Epidermal melanocyte (primary cell): Measurements from ENCODE around the gene WDR62.

Source experiments
- DNase-seq: peaks from one replicate; pipeline ENCODE4 v3.0.0; 2011; ENCODE audit warnings: low spot score; ENCODE audit not compliant: insufficient read length

WDR62 gene

GRCh38 chr19:36073121-36073876 lies 18.6 kb downstream of the WDR62 start:
- no peak for DNase-seq

GRCh38 chr19:36079389-36079945 lies 24.8 kb downstream of the WDR62 start:
- DNase-seq: no peak

- no peak for DNase-seq
These were observed 26.7 kb downstream of the WDR62 start for GRCh38 chr19:36081385-36081784.

GRCh38 chr19:36081894-36082293 lies 27.2 kb downstream of the WDR62 start:
- no peak for DNase-seq

- no peak for DNase-seq
These were observed 28.2 kb downstream of the WDR62 start for GRCh38 chr19:36082916-36083315.

DNA sequence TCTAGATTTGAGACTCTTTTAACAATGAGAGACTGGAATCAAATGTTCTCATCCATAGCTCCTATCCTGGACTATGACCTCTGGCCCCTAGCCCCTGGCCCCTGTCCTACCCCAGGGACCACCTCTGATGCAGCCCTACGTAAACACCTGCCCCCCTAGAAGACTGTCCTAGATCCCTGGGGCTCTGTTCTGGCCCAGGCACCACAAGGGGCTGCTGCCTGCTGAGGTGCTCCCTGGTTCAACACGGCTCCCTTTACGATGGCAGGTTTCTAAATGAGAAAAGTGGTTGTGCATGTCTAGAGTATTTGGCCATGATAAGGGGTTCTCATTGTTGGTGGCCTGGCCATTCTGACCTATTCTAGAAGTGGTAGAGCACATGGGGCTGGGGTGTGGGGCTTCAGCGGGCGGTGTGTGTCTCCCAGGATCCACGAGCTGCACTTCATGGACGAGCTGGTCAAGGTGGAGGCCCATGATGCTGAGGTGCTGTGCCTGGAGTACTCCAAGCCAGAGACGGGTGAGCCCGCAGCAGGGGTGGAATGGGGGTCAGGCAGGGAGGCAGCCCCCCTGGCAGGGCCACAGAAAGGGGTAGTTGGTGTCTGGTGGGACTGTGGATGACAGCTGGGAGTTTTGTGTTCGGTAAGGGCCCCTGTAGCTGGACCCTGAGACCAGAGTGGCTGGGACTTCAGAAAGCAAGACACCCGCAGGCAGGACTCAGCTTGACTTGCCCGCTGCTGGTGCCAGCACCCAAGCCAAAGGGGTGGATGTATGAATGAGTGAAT lies 29.7 kb downstream of the WDR62 start:
- no peak for DNase-seq

GRCh38 chr19:36086326-36086725 lies 31.6 kb downstream of the WDR62 start:
- DNase-seq: no peak

DNA sequence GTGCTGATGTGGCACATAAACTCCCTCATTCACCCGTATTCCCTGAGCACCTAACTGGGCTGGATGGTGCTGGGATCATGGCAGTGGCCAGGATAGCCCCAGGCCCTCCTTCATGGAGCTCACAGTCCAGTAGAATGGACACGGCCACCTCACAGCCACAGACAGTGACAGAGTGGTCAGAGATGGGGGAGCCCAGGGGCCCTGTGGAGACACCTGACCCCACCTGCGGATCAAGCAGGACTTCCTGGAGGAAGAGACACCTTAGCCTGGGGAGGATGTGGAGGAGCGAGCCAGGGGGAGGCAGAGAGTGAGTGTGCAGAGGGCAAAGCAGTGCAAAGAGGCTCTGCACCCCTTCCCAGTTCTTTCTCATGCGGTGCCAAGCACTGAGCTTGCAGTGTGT lies 35.1 kb downstream of the WDR62 start:
- DNase-seq: no peak

DNA sequence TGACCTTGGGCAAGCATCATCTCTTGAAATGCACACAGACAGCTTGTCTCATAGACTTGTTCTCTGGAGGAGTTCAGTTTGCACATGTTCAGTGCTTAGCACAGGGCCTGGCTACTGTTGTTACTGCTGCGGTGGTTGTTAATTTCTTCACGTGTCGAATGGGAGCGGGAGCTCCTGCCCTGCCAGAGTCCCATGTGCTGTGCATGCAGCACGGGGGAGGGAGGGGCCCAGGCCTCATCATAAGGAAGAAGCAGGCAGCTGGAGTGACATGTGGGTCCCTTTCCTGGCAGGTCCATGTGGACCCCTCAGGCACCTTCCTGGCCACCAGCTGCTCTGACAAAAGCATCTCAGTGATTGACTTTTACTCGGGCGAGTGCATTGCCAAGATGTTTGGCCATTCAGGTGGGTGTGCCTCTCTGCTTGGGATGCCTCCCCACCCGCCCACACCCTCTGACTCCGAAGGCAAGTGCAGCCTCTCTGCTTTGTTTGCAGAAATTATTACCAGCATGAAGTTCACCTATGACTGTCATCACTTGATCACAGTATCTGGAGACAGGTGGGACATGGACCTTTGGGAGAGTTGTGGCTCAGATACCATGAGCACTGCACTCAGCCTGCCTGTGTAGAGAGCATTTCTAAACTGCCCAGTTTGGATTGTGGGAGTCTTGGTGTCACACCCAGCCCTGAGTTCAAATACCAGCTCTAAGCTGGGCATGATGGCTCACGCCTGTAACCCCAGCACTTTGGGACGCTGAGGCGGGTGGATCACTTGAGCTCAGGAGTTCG lies 36.4 kb downstream of the WDR62 start:
- no peak for DNase-seq

DNA sequence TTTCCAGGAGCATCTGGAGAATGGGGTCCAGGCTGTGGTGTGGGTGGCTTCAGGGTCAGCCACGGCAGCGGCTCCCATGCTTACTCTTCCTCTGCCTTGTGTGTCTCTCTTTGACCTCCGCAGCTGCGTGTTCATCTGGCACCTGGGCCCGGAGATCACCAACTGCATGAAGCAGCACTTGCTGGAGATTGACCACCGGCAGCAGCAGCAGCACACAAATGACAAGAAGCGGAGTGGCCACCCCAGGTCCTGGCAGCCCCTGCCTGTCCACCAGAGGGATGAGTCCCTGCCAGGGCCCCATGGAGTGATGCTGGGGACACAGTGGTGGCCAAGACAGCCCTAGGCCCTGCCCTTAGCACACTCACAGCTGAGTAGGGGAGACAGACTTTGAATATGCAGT lies 37.9 kb downstream of the WDR62 start:
- DNase-seq: no peak

DNA sequence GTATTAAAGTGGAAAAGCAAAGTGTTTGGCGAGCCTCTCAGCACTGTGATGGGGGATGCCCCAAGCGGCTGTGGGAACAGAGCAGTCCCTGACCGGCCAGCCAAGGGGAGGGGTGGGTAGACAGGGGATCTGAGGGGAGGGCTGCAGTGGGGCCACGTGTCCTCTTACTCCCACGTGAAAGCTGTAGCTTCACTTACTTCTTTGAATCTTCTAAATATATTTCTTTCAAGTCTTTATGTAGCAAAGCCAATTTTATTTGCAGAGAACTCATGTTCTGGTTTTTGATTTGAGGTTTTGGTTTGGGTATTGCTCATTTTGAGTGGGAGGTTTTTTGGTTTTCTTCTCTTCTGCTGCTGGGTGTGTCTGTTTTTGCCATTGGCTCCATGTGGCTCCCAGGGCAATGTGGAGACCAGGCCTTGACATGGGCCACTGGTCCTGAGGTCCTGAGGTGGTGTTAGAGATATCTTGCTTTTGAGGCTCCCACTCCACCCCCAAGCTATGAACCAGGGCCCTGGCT lies 38.5 kb downstream of the WDR62 start:
- no peak for DNase-seq

GRCh38 chr19:36093687-36094086 lies 39.0 kb downstream of the WDR62 start:
- DNase-seq: no peak

GRCh38 chr19:36097036-36097435 lies 42.3 kb downstream of the WDR62 start:
- DNase-seq: no peak

DNA sequence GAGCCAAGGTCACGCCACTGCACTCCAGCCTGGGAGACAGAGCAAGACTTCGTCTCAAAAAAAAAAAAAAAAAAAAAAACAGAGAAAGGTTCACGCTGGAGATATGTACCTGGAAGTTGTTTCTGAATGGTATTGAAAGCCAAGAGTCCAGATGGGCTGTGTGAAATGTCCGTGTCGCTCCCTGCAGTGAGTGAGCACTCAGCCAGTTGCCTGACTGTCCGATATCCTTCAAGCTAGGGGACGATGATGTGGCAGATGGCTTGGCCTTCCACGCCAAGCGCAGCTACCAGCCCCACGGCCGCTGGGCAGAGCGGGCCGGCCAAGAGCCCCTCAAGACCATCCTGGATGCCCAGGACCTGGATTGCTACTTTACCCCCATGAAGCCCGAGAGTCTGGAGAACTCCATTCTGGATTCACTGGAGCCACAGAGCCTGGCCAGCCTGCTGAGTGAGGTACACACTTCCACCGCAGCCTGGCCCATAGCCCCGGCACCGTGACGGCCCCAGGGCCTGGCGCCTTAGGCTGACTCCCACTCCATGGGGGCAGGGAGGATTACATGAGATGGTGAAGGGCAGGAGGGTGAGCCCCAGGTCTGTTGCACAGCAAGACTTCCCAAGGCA lies 44.6 kb downstream of the WDR62 start:
- DNase-seq: no peak

GRCh38 chr19:36100476-36100875 lies 45.8 kb downstream of the WDR62 start:
- DNase-seq: no peak

GRCh38 chr19:36101550-36102327 lies 47.0 kb downstream of the WDR62 start:
- no peak for DNase-seq

DNA sequence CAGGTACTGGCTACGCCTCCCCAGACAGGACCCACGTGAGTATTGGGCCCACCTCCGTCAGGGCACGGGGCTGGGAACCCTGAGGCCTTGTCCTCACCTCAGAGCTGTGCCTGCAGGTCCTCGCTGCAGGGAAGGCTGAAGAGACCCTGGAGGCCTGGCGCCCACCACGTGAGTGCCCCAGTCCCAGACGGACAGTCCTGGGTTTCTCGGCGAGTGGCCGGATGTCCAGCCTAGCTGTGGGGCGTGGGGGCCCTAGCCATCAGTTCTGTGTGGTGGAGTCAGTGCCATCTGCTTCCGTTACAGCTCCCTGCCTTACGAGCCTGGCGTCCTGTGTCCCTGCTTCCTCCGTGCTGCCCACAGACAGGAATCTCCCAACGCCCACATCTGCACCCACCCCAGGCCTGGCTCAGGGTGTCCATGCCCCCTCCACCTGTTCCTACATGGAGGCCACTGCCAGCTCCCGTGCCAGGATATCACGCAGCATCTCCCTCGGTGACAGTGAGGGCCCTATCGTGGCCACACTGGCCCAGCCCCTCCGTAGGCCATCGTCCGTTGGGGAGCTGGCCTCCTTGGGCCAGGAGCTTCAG lies 48.4 kb downstream of the WDR62 start:
- DNase-seq: no peak

GRCh38 chr19:36103842-36104552 lies 49.3 kb downstream of the WDR62 start:
- DNase-seq: no peak

- no peak for DNase-seq
These were observed 51.7 kb downstream of the WDR62 start for GRCh38 chr19:36106441-36106840.
